ENCODE measurements around the gene MAP2K6. TPM values are rescaled to one million over a fixed set of nuclear protein-coding genes. Genes with fewer than 3 reads are reported as not detected.

MAP2K6 gene
- total RNA-seq (2022; extraction: Qiagen RNA extraction), result 5.5 to 7.4 TPM (median 6.5 TPM) in 5 replicates

DNA sequence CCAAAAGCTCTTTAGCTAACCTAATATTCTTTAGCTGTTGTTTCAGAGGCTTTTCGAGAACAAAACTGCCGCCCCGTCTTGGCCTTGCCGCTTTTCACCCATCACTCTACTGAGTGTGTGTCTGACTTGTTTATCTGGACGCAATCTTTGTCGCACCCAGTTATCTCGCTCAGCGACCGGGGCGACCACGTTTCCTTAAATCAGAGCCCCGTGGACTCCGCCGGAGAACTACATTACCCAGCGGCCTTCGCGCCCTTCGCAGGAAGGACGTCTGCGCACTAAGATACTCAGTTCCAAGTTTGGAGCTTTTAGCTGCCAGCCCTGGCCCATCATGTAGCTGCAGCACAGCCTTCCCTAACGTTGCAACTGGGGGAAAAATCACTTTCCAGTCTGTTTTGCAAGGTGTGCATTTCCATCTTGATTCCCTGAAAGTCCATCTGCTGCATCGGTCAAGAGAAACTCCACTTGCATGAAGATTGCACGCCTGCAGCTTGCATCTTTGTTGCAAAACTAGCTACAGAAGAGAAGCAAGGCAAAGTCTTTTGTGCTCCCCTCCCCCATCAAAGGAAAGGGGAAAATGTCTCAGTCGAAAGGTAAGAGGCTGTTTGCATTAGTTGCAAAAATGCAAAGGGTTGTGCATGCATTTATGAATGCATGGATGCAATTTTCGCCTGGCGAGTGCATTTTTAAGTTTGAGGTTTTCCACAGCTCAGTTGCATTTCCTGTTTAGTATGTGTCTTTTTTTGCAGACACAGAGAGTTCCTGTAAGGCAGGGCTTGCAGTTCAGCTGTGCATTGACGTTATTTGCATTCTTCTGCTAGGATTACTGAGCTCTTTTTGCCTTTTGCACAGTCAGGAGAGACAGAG, at the start of gene MAP2K6:
MAP2K6 (plus strand) TSS at position 290 of the 867 bp plus-strand sequence; CDS start at position 578, 288 bp downstream.

Other genes starting within 250 kb of the MAP2K6 start
- gene ABCA10, start 185.9 kb upstream of the MAP2K6 start, total RNA-seq (2022; extraction: Qiagen RNA extraction), result 0.06 to 0.14 TPM (median 0.11 TPM) in 5 replicates
- 1.8 to 2.6 TPM (median 2.5 TPM) in 5 replicates for gene ABCA5, start 87.6 kb upstream of the MAP2K6 start, total RNA-seq (2022; extraction: Qiagen RNA extraction)

Data from A549 treated with dexamethasone at 1 μM for 4 hours (cell line).